GM18951 (cell line): ENCODE measurements around the gene CREG1.
"Not testable (repeated sequence)": the region's sequence is repeated elsewhere in the genome, so short reads cannot be mapped to it uniquely, and the experiment has no call there.

Experiments
- POLR2A ChIP-seq: IDR thresholded peaks from 4 replicates; pipeline ENCODE4 v1.6.1; 2011; ENCODE audit warnings: mild to moderate bottlenecking; ENCODE audit not compliant: insufficient read length, insufficient read depth; ENCODE audit errors: extremely low read depth
- in situ Hi-C: fragments of 300-500 bp; cut with MboI; formaldehyde crosslinking; loops from one replicate; pipeline ENCODE4 v1.12.0; 2022; ENCODE audit warnings: low sequenced_read_pairs, mixed read lengths, inconsistent platforms; ENCODE audit not compliant: unreplicated experiment

The CREG1 gene

DNA sequence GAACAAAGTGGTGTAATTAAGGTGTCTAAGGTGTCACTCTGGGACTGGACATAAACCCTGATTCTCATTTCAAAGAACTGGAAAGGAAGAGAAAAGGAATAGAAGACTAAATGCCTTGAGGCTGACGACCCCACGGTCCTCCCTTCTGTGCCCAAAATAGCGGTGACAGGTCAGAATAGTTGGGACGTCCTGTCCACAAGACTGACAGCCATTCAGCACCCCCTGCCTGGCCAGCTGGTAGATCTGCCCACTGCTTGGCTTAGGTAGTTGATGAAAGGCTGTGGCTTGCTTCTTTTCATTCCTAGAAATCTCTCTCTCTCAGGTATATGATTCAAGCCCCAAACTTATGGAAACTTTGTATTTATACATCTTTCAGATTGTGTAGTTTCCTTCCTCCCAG is 26.4 kb upstream of the CREG1 start:
- in situ Hi-C loops = no loop called here
- no peak for TF ChIP-seq POLR2A

DNA sequence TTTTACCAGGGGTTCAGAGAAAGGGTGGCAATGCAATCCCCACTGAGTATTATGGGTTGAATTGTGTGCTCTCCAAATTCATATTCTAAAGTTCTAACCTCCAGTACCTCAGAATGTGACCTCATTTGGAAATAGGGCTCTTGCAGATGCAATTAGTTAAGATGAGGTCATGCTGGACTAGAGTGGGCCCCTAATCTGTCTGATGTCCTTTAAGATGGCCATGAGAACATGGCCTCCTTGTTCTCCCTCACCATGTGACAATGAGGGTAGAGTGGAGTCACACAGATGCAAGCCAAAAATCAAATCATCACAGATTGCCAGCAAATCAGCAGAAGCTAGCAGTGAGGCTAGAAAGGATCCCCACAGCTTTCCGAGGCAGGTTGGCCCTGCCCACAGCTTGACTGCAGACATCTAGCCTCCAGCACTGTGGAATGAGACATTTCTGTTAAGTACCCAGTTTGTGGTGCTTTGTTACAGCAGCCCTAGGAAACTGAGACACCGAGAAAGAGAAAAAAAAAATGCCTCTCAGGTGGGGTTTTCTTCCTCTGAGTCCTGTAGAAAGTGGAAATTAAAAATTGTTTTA is 25.5 kb upstream of the CREG1 start:
- in situ Hi-C loops = no loop called here
- no peak for TF ChIP-seq POLR2A

DNA sequence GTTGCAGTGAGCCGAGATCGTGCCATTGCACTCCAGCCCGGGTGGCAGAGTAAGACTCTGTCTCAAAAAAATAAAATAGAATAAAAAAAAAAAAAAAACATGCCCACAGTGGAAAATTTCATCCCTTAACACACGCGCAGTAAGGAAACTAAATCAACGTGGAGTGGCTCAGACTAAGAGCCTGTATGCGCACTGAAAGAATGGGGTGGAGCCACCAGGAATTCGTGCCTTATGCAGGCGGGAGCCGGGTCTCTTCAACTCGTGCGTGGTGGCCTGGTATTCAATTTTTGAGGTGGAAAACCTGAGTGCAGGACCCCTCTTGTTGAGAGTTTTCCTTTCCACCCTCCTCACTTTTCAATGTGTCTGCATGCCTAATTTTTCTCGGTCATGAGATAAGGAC is 22.1 kb upstream of the CREG1 start:
- in situ Hi-C loops = no loop called here

DNA sequence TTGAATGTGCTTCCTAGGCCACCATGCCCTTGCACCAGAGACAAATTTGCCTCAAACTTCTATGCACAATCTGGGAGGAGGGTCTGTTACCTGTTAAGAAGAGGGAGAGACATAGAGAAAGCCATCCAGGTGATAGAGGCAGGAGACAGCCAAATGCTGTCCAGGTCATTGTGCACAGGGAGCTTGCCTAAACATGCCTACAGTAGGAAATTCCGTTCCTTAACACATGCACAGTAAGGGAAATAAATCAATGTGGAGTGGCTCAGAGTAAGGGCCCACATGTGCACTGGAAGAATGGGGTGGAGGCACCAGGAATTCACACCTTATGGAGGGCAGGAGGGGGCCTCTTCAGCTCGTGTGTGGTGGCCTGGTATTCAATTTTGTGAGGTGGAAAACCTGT is 19.5 kb upstream of the CREG1 start:
- TF ChIP-seq POLR2A = no peak
- in situ Hi-C loops = no loop called here

More for the DNA sequence above, 22.1 kb upstream of the CREG1 start:
- no peak for TF ChIP-seq POLR2A

DNA sequence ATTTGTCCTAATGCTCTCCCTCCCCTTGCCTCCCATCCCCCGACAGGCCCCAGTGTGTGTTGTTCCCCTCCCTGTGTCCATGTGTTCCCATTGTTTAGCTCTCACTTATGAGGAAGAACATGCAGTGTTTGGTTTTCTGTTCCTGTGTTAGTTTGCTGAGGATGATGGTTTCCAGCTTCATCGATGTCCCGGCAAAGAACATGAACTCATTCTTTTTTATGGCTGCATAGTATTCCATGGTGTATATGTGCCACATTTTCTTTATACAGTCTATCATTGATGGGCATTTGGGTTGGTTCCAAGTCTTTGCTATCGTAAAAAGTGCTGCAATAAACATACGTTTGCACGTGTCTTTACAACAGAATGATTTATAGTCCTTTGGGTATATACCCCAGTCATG is 17.1 kb upstream of the CREG1 start:
- in situ Hi-C loops = not testable (repeated sequence)

DNA sequence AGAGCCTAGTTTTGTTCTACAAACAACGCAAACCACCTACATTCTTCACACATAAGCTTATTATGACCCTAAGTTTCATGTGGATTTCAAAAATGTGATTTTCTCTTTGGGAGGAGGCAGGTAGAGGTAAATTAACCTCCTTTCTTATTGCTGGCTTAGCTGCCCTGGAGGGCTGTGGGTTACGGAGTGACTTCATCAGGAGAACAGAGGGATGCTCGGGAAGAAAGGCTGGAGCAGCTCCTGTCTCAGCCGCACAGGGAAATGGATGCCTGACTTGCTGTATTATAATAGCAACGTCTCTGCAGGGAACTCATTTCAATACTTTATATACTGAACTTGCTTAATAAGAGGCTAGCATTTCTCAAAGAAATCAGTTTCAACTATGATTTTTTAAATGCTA is 14.1 kb upstream of the CREG1 start:
- no peak for TF ChIP-seq POLR2A
- in situ Hi-C loops = no loop called here

DNA sequence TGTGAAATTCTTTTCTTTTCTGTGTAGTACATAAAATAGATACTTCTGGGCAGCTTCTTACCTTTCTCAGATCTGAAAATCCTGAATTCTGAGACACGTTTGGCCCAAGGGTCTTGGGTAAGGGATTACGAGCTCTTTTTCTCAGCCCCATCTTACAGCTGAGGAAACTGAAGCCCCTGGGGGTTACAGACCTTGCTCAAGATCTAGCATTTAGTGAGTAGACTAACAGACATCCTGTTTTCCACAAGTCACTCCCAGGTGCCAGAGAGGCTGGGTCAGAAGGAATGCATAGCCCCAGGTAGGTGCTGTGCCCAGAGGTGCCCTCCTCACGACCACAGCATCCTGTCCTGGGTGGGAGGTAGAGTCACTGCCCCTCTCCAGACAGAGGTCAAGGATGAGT is 13.2 kb upstream of the CREG1 start:
- in situ Hi-C loops = no loop called here
- no peak for TF ChIP-seq POLR2A

DNA sequence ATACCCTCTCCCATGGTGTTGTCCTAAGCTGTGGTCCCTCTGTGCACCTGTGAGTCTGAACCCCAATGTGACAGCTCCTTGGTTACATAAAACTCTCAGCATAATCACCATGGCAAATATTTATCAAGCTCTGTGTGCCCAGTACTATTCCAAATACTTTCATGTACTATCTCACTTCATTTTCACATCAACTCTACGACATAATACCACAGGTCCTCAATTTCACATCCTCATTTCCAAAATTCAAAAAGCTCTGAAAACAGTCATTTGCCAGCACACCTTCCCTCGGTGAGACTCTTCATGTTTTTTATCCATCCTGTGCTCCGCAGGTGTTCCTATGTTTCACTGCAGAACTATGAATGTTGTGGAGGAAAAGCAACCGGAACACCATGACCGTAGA is 12.4 kb upstream of the CREG1 start:
- TF ChIP-seq POLR2A = no peak
- in situ Hi-C loops = no loop called here

DNA sequence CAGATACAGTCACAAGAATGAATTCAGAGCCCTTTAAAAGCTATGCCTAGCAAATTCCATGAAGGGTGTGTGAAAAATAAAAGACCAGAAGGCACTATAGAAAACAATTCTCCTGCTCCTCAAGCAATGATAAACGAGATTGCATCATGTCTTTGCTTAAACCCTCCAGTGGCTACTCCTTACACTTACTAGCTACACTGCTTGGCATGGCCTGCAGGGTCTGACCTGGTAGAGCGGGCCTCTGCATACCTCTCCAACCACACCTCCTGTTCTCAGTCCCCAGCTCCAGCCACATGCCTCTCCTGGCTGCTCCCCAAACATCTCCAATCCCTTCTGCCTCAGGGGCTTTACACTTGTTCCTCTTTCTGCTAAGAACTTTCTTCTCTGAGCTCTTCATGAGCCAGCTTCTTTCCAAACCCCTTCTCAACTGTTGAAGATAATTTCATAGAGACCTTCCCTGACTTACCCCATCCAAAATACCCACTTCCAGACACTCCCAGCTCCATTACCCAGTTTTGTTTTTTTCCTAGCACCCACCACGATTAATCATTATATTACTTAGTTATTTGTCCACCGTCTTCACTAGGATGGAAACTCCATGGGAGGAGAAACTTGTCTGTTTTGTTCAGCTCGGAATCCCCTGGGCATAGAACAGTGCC is 11.2 kb upstream of the CREG1 start:
- TF ChIP-seq POLR2A = no peak
- in situ Hi-C loops = no loop called here

DNA sequence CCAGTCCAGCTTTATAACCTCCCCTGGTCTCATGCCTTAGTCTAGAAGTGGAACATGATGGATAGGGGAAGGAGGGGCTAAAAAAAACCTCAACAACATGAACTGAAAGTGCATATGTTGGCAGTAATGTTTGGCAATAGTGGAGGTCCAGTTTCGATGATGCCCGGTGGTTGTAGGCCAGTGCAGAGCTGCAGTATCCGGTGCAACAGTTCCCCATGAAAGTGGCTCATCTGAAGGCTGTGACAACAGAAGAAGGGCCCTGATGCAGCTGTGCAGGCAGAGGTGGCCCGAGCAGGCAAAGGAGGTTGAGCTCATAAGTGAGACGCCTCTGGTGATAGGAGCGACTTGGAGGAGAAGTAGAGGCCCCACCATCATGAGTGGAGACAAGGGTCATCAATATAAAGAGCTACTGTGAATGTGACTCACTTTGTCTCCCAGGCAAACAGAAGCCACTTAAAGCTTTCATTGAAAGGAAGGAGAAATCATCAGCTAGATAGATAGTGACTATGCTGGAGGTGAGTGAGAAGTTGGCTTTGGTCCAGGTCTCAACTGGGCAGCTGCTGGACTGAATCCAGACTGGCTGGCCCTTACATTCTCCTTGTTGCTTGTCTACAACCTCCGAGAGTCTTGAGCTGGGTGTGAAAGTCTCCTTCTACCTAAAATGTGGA is 10.2 kb upstream of the CREG1 start:
- TF ChIP-seq POLR2A = no peak
- in situ Hi-C loops = no loop called here

DNA sequence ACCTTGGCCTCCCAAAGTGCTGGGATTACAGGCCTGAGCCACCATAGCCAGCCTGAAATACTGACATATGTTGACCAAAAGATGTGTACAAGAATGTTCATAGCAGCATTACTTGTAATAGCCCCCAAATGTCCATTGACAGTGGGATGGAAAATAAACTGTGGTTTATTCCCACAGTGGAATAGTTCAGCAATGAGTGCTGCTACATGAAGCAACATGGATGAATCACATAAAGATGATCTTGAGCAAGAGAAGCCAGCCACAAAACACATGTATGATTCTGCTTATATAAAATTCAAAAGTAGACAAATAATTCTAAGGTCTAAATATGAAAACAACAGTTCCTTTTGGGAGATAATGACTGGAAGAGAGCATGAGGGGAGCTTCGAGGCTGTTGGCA is 9.1 kb upstream of the CREG1 start:
- no peak for TF ChIP-seq POLR2A
- in situ Hi-C loops = no loop called here

DNA sequence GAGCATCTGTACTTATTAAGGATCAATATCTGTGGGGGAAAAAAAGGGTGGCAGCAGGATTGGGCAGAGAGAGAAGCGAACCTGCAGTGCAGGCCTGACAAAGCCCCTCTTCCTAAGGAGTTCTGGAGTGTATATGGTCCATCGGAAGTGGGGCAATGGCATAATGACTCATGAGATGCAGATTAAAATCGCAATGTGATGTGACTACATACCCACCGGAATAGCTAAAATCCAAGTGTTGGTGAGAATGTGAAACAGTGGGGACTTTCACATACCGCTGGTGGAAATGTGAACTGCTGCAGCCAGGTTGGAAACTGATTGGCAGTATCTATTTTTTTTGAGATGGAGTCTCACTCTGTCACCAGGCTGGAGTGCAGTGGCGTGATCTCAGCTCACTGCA is 8.2 kb upstream of the CREG1 start:
- TF ChIP-seq POLR2A = no peak
- in situ Hi-C loops = no loop called here

DNA sequence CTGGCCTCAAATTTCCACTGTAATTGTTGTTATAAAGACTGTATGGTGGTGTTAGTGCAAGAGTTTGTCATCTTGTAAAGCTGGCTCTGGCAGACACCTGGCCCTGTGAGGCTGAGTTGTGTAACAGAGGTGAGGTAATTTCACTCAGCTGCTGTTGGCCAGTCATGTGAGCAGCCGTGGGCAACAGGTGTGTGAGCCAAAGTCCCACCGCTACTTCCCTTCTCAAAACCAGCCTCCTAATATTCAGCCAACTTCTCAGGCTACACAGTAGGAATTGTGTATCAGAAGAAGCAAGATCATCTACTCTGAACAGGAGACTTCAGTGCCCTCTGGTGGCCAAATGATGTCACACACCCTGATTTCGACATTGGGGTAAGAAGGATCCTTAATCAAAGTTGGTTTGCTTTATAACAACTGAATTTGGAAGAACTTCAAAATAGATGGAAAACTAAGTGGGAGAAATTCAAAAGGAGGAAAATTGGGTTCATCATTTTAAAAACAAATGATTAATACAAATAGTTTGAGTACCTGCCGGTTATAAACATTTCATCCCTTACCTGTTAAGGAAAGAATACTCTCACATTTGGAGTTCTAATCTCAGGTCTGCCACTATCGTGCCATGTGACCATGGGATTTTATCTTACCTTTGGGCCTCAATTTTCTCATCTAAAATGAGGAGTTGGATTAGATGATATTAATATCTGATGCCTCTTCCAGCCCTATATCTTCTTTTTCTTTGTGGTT is 2.6 kb upstream of the CREG1 start:
- TF ChIP-seq POLR2A = no peak
- in situ Hi-C loops = no loop called here

DNA sequence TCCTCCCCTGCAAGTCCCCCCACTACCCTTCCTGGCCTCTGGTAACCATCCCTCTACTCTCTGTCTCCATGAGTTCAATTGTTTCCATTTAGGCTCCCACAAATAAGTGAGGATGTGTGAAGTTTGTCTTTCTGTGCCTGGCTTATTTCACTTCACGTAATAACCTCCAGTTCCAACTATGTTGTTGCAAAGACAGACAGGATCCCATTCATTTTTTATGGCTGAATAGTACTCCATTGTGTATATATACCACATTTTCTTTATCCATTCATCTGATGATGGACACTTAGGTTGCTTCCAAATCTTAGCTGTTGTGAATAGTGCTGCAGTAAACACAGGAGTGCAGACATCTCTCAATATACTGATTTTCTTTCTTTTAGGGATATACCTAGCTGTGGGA is 1.5 kb upstream of the CREG1 start:
- in situ Hi-C loops = not testable (repeated sequence)
